ENCODE results near the gene MAN2A1.
"Not testable (repeated sequence)": the region's sequence is repeated elsewhere in the genome, so short reads cannot be mapped to it uniquely, and the experiment has no call there.

The MAN2A1 gene

DNA sequence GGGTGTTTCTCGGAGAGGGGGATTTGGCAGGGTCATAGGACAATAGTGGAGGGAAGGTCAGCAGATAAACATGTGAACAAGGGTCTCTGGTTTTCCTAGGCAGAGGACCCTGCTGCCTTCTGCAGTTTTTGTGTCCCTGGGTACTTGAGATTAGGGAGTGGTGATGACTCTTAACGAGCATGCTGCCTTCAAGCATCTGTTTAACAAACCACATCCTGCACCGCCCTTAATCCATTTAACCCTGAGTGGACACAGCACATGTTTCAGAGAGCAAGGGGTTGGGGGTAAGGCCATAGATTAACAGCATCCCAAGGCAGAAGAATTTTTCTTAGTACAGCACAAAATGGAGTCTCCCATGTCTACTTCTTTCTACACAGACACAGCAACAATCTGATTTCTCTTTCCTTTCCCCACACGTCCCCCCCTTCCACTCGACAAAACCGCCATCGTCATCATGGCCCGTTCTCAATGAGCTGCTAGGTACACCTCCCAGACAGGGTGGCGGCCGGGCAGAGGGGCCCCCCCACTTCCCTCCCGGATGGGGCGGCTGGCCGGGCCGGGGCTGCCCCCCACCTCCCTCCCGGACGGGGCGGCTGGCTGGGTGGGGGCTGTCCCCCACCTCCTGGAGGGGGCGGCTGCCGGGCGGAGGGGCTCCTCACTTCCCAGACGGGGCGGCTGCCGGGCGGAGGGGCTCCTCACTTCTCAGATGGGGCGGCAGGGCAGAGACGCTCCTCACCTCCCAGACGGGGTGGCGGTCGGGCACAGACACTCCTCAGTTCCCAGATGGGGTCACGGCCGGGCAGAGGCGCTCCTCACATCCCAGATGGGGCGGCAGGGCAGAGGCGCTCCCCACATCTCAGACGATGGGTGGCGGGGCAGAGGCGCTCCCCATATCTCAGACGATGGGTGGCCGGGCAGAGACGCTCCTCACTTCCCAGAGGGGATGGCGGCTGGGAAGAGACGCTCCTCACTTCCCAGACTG lies 142.8 kb downstream of the MAN2A1 start:
- not testable (repeated sequence) for DNase-seq

DNA sequence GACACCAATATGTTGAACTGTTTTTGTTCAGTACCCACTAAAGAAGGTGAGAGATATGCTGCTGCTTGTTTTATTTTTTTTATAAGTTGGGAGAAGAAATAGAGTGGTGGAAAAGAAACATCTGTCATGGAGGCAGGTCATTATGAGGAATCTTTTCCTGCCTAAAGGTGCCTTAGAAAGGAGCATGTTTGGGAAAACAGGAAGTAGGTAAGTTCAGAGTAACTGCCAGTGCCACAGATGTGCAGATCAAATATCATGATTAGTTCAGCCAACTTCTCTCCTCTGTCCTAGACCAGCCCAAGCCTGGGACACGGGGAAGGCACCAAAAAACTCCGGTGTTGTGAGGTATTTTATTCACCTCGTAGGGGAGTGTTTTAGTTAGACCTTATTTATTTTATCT lies 144.2 kb downstream of the MAN2A1 start:
- no peak for DNase-seq

DNA sequence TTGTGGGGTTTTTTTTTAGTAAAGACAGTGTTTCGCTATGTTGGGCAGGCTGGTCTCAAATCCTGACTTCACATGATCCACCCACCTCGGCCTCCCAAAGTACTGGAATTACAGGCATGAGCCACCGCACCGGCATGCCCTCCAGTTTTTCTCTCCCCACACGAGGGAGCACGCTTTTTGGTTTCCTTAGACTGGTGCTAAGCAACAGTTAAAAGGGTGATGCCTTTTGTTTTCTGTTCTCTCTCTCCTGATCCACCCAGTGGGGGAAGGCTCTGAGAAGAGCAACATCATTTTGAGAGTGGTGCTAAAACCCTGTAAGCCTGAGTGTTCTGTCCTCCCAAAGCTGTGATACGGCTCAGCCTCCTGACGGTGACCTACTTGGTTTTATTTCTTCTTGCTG lies 146.6 kb downstream of the MAN2A1 start:
- no peak for DNase-seq

DNA sequence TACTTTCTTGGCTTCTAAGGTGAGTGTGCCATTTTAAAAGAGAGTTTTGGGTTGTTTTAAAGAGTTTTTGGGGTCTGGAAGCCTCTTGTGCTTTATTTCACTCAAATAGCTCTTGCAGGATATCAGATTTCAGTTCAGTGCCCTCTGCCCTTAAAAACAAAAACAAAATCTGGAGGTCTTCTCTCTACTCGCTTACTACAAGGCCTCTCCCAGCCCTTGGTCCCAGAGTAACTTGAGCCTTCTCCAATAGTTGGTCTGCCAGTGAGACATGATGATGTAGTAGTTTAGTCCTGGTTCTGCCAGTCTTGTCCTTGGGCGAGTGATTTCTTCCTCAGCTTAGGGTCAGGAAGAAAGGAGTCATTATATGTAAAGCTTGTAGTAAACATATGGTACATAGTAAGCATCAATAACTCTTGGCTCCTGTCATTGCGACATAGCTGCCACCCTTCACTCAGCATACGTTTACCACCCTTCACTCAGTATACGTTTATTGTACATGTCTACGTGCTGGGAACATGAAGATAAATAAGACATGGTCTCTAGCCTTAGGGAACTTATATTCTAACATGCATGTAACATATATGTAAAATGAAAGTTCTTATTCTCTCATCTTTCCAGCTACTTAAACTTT lies 147.6 kb downstream of the MAN2A1 start:
- DNase-seq: no peak

DNA sequence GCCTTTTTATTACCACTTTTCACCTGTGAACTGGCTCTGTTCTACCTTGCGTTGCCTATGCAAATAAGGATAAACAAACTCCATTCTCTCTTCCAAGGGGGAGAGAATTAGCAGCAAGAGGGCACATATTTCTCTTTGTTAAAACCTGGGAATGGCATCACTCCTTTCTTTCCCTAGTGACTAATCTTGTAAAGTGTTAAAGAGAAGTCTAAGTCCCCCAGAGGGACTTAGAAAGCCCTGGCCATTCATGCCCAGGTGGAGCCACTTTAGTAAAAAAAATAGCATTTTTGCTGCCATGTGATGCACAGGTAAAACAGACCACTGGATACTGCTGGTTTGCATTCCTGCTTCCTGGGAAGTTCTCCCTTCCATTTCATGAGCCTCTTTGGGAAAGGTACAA lies 148.4 kb downstream of the MAN2A1 start:
- no peak for DNase-seq

DNA sequence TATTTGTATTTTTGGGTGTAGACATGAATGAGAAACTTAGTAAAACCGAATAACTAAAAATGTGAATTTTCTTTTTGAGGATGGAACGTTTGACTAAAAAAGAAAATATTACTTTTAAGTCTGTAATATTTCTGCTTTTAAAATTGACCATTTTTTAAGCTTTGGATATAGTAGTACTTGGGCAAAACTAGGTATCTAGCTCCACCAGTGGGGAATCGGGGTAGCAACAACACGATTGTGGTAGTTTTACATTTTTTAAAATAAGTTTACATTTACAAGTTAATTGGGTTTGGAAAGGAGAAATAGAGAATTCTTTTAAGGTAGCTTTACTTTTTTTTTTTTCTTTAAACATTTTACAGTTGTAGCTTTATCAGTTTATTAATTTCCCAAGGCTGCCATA lies 154.4 kb downstream of the MAN2A1 start:
- DNase-seq: no peak

DNA sequence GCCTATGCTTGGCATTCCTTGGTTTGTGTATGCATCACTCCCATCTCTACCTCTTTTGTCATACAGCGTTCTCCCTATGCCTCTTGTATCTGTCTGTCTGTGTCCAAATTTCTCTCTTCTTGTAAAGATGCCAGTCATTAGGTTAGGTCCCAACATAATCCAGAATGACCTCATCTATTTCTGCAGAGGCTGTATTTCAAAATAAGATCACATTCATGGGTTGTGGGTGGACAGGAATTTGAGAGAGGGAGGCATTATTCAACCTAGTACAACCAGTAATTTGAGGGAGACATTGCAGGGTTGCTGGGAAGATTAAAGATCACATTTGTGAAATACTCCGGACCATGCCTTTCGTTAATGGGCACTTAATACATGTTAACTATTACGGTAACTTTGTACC lies 155.0 kb downstream of the MAN2A1 start:
- DNase-seq: no peak

DNA sequence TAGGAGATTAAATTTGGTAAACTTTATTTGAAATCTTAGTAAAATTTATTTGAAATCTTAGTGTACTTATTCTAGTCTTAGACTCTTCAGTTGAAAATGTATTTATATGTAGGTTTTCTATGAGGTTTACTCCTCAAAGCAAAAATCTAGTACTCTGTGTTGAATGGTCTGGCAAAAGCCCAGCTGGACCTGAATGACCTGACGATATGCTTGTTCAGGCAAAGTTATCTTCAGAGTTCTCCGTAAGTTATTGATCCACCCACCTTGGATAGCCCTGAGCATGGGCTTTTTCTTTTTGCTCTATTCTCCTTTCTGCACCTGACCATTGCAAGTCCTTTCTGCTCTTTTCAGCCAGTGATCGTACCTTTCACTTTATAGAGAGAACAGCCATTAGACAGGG lies 158.4 kb downstream of the MAN2A1 start:
- DNase-seq: no peak

DNA sequence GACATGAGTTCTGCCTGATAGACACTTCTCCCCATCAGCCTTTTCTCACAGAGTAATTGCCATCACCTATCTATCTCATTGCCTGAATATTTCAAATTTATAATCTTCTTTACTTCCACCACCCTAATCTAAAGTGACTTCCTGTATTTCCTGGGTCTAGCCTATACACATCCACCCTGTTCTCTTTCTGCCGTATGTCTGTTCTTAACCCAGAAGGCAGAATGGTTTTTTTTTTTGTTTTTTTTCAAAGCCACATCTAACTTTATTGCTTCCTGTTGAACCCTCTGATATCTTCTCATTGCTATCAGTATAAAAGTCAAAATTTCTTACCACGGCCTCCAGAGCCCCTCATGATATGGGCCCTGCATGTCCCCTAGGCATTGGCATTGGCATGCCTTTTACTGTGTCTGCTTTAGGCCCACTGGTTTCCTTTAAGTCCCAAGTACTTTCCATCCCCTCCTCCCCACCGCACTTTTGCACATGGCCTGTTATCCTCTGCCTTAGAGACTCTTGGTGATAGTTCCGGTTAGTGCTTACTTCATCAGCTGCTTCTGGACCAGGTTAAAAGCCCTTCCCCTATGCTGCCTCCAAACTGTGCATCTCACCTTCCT lies 159.9 kb downstream of the MAN2A1 start:
- no peak for DNase-seq

DNA sequence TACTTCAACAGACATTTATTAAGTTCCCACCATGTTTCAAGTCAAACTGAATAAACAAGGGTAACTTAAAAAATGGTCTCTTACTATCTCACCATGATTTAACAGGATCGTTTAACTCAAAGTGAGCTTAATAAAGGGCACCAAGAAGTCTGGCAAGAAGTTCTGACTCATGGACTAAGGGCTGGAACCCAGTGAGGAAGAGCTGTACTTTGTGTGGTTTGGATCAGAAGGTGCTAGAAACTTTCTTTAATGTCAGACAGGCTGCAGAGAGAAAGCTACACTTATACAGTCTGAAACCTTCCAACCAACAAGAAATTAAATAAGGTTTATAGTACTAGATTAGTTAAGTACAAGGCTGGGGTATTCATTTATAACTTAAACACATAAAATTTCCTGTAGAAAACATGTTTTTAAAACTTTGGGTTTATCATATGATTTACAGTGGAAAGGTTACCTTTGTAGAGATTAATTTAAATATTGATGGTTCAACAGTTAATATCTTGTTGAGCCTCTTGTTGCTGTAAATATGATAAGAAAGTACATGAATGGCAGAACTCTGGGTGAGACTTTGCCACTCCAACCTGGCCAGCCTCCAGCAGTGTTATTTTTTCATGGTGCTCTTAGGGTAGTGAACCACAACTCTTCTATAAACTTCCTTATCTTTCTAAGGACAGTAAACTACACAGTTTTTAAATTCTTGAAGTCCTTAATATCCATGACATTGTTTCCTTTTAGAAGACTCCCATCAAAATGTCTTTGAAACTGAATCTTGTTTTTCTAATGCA lies 162.8 kb downstream of the MAN2A1 start:
- no peak for DNase-seq

DNA sequence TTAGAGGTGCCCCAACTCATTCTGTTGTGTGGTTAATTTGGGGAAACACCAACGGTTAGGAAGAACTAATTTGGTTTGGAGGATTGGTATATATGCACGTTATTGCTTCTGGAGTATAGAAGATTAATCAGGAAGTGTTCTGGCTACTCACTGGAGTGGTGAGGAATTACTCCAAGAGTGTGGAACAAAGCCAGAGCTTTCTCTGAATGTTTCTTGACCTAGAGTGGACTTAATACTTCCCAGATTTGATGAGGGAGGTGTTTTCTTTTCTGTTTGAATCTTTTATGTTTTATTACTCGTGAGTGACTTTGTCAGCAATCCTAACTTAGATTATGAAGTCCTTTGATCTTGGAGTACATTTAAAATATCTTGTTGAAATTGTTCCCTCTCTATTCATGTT lies 163.7 kb downstream of the MAN2A1 start:
- no peak for DNase-seq

DNA sequence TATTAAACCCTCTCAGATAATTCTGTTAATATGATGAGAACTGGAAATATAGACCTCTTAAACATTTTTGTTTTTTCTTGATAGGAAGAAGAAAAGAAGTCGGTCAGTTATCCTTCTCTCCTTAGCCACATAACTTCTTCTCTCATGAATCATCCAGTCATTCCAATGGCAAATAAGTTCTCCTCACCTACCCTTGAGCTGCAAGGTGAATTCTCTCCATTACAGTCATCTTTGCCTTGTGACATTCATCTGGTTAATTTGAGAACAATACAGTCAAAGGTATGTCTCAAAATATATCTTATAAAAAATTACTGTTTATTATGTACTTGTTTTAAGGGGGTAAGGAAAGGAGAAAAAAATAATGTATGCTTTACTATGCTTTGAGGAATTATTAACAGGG lies 165.3 kb downstream of the MAN2A1 start:
- no peak for DNase-seq

DNA sequence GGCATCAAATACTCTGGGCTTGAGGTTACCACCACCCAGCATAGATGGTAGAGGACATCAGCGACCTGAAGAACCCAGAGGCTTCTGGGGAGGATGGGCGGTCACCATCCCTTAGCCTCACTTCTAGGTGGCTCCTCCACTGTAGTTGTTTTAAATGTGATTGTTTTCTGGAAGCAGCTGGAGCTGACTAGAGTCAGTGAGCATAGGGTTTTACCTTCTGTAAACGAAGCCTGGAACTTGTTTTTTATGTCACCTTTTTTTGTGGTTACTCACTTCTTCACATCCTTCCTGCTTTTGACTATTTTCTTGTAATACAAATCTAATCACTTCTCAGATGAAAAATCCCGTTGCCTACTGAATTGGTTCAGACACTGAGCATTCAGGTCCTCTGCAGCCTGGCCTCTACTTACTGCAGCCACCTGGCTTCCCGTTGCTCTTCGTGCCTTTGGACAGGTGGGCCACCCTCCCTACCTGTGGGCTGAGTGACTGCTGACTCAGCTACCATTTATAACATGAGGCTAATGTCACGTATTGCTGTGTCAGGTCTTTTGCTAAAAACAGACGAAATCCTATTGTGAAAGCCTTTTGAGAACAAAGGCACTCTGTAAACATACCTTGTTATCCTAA lies 167.8 kb downstream of the MAN2A1 start:
- no peak for DNase-seq

DNA sequence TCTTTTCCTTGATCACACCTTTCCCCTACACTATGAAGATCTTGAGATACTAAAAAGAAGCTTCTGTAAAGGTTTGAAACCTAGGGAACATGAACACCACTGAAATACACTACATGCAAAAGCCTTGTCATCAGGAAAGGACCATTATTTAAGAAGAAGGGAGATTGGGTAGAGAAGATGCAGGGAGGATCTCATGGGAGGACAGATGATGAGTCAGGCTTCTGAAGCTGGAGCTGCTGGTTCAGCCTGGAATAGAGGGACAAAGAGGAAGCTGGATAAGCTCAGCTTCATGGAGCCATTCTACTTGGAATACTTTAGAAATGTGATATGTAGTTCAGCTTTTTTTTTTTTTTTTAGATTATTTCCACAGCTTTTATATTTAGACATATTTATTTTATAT lies 169.8 kb downstream of the MAN2A1 start:
- DNase-seq: no peak

DNA sequence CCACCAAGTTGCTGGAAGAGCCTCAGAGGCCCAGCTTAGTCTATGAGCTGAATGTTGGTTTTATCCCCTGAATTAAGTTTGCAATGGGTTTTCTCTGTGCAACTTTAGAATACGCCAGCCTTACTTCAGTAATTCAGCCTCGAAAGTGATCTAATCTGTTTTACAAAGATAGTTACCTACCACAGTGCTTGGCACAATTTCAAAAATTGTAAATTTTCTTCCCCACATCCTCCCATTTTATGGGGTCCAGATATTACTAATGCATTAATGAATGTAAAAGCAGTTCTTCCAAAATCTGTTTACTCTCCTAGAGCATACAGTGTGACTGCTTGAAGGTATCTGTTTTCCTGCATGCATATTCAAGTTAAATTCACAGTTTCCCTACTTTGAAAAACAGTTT lies 172.6 kb downstream of the MAN2A1 start:
- no peak for DNase-seq

DNA sequence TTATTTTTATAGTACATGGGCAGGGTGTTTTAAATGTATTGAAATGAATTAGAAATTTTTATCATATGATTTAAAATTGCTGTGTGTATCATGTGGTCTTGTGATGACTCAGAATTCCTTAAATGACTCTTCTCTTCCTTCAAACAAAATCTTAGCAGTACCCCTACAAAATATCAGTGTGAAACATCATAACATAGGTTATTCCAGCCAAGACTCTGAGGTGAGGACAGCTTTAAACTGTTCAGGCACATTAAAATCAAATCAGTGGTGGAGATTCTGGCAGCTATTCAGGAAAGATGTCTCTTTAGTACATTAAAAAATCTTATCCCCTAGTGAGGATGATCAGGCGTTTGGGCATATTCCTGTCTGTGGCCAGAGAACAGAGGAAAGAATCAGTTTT lies 174.0 kb downstream of the MAN2A1 start:
- no peak for DNase-seq

DNA sequence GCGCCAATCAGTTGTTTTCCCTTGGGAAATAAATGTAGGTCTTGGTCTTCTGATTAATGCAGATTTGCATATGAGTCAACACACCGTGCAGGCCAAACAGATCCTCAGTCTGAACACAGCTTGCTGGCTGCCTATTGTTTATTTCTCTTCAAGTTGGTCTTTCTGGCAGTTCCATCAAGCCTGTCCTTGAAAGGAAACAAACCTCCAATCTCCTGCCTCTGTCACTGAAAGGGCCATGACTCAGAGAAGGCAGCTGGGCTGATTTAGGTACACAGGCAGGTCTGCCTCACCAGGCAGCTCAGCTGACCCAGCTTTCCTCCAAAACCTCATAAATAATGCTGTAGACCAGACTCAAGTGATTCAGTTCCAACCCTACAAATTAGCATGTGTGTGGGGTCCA lies 175.9 kb downstream of the MAN2A1 start:
- DNase-seq: no peak

DNA sequence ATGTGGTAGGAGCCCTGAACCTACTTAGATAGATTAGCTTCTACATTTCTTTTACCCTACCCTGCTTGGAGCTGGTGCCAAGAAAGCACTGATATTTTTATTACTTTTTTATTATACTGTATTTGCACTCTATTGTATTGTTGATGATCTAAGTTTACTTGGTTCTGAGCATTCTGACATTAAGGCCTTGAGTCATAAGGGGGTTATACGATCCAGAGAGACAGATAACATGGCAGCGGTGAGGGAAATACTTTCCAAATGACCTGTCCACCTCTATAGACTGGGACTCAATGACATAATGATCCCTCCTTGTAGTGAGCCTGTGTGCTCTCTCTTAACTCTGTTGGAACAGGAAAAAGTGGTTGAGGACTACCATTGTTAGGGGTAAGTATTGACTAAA lies 176.3 kb downstream of the MAN2A1 start:
- DNase-seq: no peak

DNA sequence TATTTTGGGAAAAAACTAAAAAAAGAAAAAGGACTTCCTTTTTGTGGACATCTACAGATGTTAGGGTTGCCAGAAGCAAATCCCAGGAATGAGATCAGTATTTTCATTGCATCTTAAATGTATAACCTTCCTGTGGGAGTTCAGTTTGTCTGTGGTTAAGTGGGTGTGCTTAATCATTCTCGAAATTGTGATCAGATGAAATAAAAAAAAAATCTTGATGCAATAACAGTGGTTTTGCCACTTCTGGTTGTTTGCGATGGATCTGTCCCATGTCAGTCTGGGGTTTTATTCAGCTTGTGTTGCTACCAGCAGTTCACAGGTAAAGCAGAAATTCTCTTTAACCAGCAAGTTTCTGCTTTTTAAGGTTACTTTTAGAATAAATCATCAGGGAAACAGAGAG lies 179.0 kb downstream of the MAN2A1 start:
- no peak for DNase-seq

DNA sequence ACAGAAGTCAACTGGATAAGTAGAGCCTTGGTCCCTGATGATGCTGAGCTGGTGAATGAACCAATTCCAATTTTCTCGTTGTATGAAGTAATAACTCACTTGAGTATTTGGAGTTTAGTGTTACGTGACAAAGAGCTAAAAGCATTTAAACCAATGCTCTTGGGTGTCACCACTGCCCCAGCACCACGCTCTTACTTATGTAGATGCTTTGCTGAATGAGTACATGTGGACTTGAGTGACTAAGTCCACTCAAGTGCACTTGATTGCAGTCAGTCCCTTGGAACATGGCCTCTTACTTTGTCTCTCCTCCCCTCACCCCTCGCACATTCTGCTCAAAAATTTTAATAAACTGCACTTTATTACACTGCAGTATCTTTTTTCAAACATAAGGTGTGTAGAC lies 184.0 kb downstream of the MAN2A1 start:
- DNase-seq: no peak

DNA sequence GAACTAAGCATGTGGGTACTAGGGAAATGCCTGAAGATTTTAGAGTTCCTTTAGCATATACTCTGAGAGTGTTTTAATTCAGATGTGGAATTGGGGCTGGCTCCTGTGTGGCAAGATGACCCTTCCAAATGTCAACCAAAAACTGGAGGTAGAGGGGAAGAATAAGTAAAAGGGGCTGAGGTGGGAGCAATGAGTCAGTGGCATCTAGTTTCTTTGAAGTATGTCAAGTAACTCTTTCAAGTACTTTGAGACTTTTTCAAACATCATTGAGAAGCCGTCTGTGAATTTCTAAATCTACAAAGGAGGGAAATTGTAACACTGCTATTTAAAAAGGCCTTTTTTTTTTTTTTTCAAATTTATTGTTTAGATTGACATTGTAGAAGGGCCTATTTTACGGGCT lies 184.4 kb downstream of the MAN2A1 start:
- DNase-seq: no peak

DNA sequence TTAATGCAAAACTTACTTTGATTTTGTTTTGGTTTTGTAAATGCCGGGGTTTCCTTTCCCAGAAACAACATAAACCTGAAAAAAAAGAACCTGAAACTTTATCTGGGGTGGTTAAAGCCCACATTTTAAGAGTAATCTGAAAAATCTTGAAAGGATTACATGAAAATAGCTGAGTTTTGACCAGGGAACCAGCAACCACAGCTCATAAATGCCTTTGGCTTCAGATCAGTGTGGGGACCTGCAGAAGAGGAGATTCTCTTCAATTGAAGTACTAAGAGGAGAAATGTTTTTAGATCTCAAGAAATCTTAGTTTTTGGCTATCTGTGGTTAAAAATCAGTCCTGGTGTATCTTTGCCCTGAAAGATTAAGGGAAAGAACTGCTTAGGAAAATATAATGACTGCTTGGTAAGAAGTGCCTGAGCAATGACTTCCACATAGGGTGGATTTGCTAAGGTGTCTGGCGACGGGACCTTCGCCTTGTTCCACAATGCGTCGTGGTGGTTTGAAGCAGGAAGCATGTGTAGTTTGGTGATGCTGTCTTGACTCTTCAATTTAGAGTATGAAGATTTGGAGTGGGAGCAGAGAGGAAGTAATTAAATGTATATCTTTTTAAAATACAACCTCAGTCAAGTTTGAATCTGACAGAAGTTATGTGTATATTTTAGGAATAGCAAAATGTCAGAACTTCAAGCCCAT lies 186.5 kb downstream of the MAN2A1 start:
- no peak for DNase-seq

Measured in AML-193 (cell line).